ENCODE measurements around the gene SLC25A43.

SLC25A43 gene

DNA sequence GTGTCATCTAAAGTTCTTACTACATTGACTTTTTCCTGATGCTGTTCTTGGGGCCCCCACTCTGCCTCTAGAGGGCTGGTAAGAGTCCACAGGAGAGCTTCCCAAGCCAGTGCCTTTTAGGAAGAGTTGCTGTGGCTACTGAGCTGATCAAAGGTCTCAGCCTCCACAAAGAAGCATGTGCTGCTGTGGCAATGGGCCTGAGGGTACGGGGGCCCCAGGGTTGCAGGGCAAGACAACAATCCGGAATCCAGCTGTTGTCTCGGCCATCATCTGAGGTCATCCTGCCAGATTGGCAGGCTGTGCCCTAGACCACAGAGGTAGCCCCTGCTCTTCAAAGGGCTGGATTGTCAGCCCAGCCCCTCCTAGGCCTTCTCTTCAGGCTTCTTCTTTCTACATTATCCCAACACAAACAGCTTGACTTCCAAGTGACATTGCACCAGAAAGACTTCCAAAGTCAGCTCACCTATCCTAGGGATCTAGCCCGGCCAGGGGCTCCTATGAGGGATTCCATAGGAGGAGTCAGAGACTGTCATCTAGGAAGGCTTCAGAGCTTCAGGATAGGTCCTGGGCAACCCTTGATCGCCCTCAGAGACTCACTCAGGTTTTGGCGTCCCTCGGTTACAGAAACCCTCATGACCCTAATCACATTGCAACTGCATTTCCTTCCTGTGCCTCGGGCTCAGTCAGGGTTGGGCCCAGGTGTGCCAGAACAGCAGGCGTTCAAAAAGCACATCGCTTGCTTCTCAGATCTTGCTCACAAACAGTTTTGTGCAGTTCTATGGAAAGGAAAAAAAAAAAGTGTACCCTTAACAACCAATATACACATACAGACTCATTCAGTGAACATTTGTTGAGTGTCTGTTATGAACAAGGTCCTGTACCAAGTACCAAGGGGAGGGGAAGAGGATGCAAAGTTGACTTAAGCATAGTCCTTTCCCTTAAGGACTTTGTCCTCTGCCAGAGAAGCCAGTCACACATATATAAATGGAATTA, 96.9 kb downstream of the SLC25A43 start:
- in situ Hi-C loops (cut with MboI; ENCODE audit: low sequenced_read_pairs): no loop called here

GRCh38 chrX:119497185-119497584, 98.0 kb downstream of the SLC25A43 start:
- in situ Hi-C loops (cut with MboI; ENCODE audit: low sequenced_read_pairs): no loop called here

DNA sequence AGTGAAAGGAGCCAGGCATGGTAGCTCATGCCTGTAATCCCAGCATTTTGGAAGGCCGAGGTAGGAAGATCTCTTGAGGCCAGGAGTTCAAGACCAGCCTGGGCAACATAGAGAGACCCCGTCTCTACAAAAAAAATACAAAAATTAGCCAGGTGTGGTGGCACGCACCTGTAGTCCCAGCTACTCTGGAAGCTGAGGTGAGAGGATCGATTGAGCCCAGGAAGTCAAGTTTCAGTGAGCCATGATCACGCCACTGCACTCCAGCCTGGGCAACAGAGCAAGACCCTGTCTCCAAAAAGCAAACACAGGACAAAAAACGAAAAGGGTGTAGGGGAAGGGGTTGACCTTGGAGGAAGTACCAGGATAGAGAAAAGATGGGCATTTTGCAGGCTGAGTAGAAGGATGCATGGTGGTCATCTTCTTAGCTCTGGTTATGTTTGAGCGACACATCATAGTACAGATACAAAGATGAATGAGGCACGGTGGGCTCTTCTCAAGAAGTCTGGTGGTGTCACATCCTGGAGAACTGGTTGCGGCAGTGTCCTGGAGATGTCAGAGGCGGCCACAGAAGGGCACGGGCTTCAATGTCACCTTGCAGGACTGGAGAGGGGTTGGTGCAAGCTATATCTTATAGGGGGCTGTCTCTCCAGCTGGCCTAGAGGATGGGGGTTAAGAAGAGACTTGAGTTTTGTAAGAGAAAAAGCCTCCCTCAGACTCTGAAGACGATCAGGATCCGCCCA, 101.1 kb downstream of the SLC25A43 start:
- in situ Hi-C loops (cut with MboI; ENCODE audit: low sequenced_read_pairs): no loop called here

- in situ Hi-C loops (cut with MboI; ENCODE audit: low sequenced_read_pairs): no loop called here
Measured at GRCh38 chrX:119501511-119502148, 102.5 kb downstream of the SLC25A43 start.

GRCh38 chrX:119502727-119503483, 103.8 kb downstream of the SLC25A43 start:
- in situ Hi-C loops (cut with MboI; ENCODE audit: low sequenced_read_pairs): no loop called here

- in situ Hi-C loops (cut with MboI; ENCODE audit: low sequenced_read_pairs): no loop called here
Measured at GRCh38 chrX:119503484-119503861, 104.3 kb downstream of the SLC25A43 start.
